HAP-1 (cell line): ENCODE results near the gene FAM72A.
A peak's percentile ranks its signal among the peaks of the same experiment; 100 is the strongest.
"Not testable (repeated sequence)": the region's sequence is repeated elsewhere in the genome, so short reads cannot be mapped to it uniquely, and the experiment has no call there.

ENCODE experiments used
- DNase-seq, 2 experiments: peaks; one replicate each; pipeline ENCODE4 v3.0.0-alpha.2; 2016 to 2020; ENCODE audit warnings: low spot score in 2 of 2
- H3K27me3 ChIP-seq: fragments of 250-450 bp; sonication (Bioruptor Pico); 2 replicates; pipeline ENCODE4 v1.5.1; 2020; ENCODE audit warnings: low read depth, mild to moderate bottlenecking, moderate library complexity
- H3K36me3 ChIP-seq: fragments of 250-450 bp; sonication (Bioruptor Pico); replicated peaks from 2 replicates; pipeline ENCODE4 v1.5.1; 2020; ENCODE audit warnings: mild to moderate bottlenecking
- H3K4me1 ChIP-seq: fragments of 250-450 bp; sonication (Bioruptor Pico); 2 replicates; pipeline ENCODE4 v1.5.1; 2020; ENCODE audit warnings: mild to moderate bottlenecking
- H3K4me3 ChIP-seq: fragments of 250-450 bp; sonication (Bioruptor Pico); 2 replicates; pipeline ENCODE4 v1.5.1; 2020; ENCODE audit warnings: mild to moderate bottlenecking, moderate library complexity
- H3K9me3 ChIP-seq: fragments of 250-450 bp; sonication (Bioruptor Pico); 2 replicates; pipeline ENCODE4 v1.5.1; 2020; ENCODE audit warnings: mild to moderate bottlenecking, moderate library complexity
- in situ Hi-C: fragments of 300-500 bp; cut with MboI; formaldehyde crosslinking; loops from 3 replicates; pipeline ENCODE4 v1.14.3; 2020; ENCODE audit warnings: low sequenced_read_pairs, inconsistent platforms, mixed read lengths

FAM72A gene

DNA sequence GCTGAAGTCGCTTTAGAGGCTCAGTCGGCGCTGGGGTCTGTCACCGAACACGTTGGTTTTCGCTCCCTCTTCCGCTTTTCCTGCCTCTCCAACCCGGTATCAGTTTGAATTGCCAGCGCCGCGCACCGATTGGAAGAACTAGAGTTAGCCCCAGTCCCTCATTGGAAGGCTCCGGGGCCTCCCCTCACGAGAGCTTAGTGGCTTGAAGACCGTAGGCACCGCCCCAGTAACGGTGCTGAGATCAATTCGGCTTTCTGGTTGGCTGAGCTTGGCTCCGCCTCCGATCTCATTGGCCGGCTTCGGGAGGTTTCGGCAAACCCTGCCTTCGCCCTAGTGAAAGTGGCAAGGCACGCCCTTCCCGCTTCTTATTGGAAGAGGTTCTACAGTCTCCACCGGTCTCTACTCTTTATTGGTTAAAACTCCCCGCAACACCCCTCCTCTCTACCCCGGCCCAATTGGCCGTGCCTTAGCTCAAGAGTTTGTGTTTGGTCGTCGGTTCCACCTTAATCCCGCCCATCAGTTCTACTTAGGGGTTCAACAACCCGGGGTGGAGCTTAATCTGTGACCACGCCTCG lies at the start of gene FAM72A:
TSS of gene FAM72A (minus strand) at position 51 of the 575 bp plus-strand sequence. CDS start 814 bp downstream, outside the sequence.
- H3K4me1 ChIP-seq, in situ Hi-C loops: not testable (repeated sequence)
- H3K4me3 ChIP-seq = peak within 1 kb of the TSS; percentile 22

DNA sequence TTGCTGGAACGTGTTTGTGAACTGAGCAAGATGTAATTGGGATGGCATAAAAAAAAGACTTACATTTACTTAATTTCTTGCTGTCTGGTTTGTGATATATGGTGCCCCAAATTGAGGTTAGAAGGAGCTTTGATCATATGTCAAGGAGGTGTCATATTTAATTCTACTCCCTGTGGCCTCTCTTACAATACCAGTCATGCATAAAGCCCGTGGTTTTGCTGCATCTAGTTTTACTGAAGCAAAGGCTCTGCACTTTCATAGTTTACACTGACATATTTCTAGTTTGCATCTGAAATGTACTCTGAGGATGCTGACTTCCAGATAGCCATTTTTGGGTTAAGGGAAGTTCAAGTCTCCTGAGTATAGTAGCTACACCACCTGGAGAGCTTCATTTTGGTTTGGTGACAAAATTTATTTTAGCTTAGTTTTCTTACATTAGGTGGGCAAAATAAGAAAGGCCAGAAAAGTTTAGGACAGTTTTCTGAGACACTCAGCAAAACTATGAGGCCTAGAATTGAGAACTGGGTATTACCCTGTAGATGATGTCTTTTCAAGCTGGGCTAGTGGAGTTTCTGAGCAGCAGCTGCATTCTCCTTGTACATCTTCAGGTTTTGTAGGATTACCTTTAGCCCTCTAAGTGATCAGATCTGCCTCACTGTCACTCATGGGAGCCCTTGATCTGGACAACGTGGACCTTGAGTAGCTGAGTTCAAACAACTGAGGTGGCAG lies 48.5 kb upstream of the FAM72A start:
- H3K27me3 ChIP-seq, H3K4me1 ChIP-seq, H3K9me3 ChIP-seq, H3K36me3 ChIP-seq, in situ Hi-C loops, DNase-seq, H3K4me3 ChIP-seq: not testable (repeated sequence)

More for the DNA sequence above, at the start of gene FAM72A:
- not testable (repeated sequence) for H3K27me3 ChIP-seq, H3K36me3 ChIP-seq, H3K9me3 ChIP-seq
- DNase-seq = peak; percentile 98

DNA sequence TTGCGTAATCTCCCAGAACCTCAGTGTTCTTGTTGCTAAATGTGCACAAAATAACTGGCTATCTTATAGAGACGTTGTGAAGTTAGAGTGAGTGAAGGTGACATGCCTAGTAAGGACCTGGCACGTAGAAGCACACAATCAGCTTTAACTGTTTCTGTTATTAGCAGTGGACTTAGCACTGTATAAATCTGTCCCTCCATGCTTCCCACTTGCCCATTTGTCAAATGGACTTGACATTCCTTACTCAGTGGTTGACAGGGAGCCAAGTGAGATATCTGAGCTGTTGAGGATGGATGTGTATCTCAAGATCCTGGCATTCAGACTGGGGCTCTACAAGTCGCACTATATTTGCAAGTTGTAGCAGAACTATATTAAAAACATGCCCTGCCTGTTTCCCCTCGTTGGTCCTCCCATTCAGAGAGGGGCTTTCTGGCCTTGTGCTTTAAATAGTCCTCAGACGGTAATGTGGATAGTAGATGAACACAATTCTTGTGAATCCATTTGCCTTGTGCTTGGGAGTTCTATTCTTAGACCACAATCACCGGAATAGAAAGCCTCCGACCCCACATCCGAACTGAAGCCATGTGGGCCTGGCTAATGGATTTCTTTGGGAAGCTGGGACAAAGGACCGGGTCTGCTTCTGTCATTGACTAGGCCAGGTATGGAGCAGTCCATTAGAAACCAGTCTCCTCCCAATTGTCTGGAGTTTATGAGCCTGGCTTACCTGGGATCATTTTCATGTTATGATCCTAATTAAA lies 43.7 kb upstream of the FAM72A start:
- H3K4me3 ChIP-seq, H3K9me3 ChIP-seq, H3K27me3 ChIP-seq, in situ Hi-C loops, H3K36me3 ChIP-seq, H3K4me1 ChIP-seq, DNase-seq: not testable (repeated sequence)

DNA sequence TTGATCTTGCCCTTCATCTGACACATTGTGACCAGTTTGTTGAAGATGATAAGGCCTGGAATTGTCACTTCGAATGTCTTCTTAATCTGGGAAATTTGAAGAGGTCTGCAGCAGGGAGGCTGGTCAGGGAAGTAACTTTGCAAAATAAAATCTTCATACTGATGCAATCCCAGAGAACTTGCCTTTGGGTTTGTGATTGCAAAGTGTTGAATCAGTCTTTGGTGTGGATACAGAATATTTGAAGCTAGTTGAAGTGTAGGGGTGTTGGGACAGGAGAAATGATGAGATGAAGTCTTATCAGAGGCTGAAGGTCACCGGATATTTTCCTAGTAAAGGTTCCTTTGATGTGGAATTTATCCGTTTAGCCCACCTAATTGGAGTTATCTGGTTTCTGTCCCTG lies 42.8 kb upstream of the FAM72A start:
- DNase-seq, H3K27me3 ChIP-seq, H3K4me3 ChIP-seq, H3K4me1 ChIP-seq, H3K9me3 ChIP-seq, H3K36me3 ChIP-seq, in situ Hi-C loops: not testable (repeated sequence)

DNA sequence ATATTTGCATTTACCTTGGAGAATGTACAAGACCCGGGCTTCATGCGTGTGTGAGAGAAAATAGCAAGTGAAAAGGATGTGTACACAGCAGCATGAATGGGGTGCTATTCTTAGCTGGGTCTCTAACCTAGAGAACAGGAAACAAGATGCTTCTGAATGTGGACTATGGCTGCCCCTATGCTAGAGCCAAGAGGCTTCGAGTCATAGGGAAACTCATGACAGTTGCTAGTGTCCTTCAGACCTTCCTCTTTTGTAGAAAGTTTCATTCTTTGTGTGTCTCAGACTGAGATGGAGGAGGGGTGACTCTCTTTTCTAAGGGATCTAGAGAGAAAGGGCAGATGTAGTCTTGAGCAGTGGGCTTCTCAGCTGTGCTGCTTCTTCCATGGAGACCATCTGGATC lies 40.7 kb upstream of the FAM72A start:
- H3K4me1 ChIP-seq, in situ Hi-C loops, H3K4me3 ChIP-seq, DNase-seq, H3K27me3 ChIP-seq, H3K9me3 ChIP-seq, H3K36me3 ChIP-seq: not testable (repeated sequence)

- H3K36me3 ChIP-seq, H3K9me3 ChIP-seq, H3K4me1 ChIP-seq, H3K27me3 ChIP-seq, in situ Hi-C loops, H3K4me3 ChIP-seq, DNase-seq: not testable (repeated sequence)
Measured at GRCh38 chr1:206240288-206240687, 37.6 kb upstream of the FAM72A start.

DNA sequence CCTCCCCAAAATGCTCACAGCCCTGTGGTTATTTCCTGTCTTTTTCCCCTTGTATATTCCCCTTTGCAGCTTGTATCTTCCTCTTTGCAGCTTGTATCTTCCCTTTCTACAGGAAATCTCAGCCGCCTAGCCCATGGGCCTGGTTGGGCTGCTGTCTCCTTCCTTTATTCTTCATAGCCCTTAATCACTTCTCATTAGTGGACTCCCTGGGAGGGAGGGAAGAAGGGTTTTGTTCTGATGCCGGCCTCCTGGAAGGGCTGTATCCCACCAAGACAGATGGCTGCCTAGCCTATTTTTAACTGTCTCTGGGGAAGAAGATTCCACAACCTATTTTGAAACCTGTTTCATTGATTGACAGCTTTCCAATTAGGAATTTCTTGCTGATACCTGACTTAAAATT lies 32.6 kb upstream of the FAM72A start:
- H3K36me3 ChIP-seq, H3K4me1 ChIP-seq, in situ Hi-C loops, H3K4me3 ChIP-seq, H3K27me3 ChIP-seq, H3K9me3 ChIP-seq, DNase-seq: not testable (repeated sequence)

GRCh38 chr1:206234189-206234916 lies 31.7 kb upstream of the FAM72A start:
- H3K4me3 ChIP-seq, H3K9me3 ChIP-seq, DNase-seq, H3K4me1 ChIP-seq, H3K36me3 ChIP-seq, in situ Hi-C loops, H3K27me3 ChIP-seq: not testable (repeated sequence)

DNA sequence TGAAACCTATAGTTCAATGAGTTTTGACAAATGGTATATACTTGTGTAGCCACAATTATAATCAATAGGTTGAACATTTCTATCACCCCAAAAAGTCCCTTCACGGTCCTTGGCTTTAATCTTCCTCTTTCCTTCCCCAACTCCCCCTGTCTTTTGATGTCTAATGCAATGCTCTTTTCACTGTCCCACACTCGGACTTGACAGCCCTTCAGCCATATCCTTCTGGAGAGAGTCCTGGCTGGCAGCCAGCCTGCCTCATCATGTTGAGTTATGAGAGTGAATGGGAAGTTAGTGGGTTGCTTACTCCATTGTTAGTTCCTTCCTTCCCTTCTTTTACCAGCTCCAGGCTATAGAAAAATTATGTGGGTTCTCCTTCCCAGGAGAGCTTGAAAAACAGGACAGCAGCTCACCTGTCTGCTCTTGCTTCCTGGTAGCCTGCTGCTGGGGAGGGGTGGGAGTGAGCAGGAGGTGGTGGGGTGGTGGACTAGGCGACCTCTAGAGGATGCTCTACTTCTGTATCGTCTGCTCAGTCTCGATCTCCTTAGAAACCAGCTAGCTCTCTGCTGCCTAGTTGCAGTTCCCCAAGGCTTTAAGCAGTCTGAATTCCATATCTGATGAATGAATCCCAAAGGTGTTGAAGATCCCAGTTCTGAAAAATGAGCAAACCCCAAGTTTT lies 30.5 kb upstream of the FAM72A start:
- H3K27me3 ChIP-seq = not testable (repeated sequence)

GRCh38 chr1:206231989-206232388 lies 29.4 kb upstream of the FAM72A start:
- H3K27me3 ChIP-seq, H3K4me1 ChIP-seq, H3K36me3 ChIP-seq, H3K9me3 ChIP-seq, H3K4me3 ChIP-seq, DNase-seq, in situ Hi-C loops: not testable (repeated sequence)

More for the DNA sequence above, 30.5 kb upstream of the FAM72A start:
- H3K4me3 ChIP-seq, H3K9me3 ChIP-seq, H3K36me3 ChIP-seq, in situ Hi-C loops, DNase-seq, H3K4me1 ChIP-seq: not testable (repeated sequence)

- H3K36me3 ChIP-seq, H3K27me3 ChIP-seq, DNase-seq, H3K9me3 ChIP-seq, in situ Hi-C loops, H3K4me3 ChIP-seq, H3K4me1 ChIP-seq: not testable (repeated sequence)
Measured at GRCh38 chr1:206229286-206229685, 26.6 kb upstream of the FAM72A start.

DNA sequence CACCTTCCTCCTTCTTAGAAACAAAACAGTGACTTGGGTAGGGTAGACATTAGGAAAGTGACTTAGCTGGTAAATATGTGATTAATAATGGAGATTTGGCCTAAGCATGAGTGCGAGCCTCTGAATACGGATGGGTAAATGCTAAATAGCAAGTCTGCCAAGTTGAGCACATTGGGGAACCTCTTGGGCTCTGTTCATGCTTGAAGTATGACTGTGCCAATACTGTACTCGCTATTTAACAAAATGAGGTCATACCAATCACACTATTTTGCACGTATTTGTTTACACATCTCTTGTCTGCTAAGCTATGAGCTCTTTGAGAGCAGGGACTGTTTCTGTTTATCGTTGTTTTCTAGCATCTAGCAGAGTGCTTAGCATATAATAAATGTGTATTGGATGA lies 24.2 kb upstream of the FAM72A start:
- in situ Hi-C loops, H3K36me3 ChIP-seq, H3K9me3 ChIP-seq, H3K27me3 ChIP-seq, H3K4me3 ChIP-seq, DNase-seq, H3K4me1 ChIP-seq: not testable (repeated sequence)

DNA sequence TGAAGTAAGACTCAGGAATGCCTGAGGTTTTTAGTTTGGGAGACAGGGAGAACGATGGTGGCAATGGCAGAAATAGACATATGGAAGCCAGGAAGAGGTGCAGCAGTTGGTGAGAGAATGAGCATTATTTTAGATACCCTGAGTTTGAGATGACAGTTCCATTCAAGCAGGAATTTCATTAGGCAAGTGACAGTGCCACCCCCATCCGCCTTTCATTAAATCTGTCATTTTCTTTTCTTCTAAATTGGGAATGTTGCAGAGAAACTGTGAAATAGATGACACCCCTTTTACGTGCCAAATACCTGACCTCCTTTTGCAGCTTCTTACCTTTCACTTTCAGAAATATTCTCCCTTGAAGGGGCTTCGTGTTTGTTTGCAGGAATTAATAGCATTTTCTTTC lies 22.7 kb upstream of the FAM72A start:
- in situ Hi-C loops, DNase-seq, H3K9me3 ChIP-seq, H3K27me3 ChIP-seq, H3K4me3 ChIP-seq, H3K4me1 ChIP-seq, H3K36me3 ChIP-seq: not testable (repeated sequence)
